WERI-Rb-1 (cell line): Measurements from ENCODE around the gene NPR3.

Source experiments
- DNase-seq: peaks from one replicate; pipeline ENCODE4 v3.0.0-alpha.2; 2020
- H3K27ac ChIP-seq: fragments of 250-450 bp; sonication (Bioruptor Pico); 2 replicates; pipeline ENCODE4 v1.5.1; 2020; ENCODE audit warnings: mild to moderate bottlenecking, moderate library complexity
- H3K27me3 ChIP-seq: fragments of 250-450 bp; sonication (Bioruptor Pico); 2 replicates; pipeline ENCODE4 v1.5.1; 2021; ENCODE audit warnings: mild to moderate bottlenecking, low read depth, moderate library complexity; ENCODE audit not compliant: insufficient read depth, severe bottlenecking
- H3K36me3 ChIP-seq: fragments of 250-450 bp; sonication (Bioruptor Pico); 2 replicates; pipeline ENCODE4 v1.5.1; 2020; ENCODE audit warnings: mild to moderate bottlenecking, moderate library complexity
- H3K4me3 ChIP-seq: 2 replicates; pipeline ENCODE4 v1.5.1; 2011; ENCODE audit warnings: low read depth, mild to moderate bottlenecking, control low read depth, low read length
- H3K9me3 ChIP-seq: fragments of 250-450 bp; sonication (Bioruptor Pico); 2 replicates; pipeline ENCODE4 v1.5.1; 2021; ENCODE audit warnings: mild to moderate bottlenecking, moderate library complexity; ENCODE audit not compliant: severe bottlenecking
- CTCF ChIP-seq: IDR thresholded peaks from 2 replicates; pipeline ENCODE4 v1.5.1; 2011; ENCODE audit warnings: low read depth, mild to moderate bottlenecking, control low read depth, inconsistent platforms, low read length

The NPR3 gene

GRCh38 chr5:32735512-32735911, 24.4 kb downstream of the NPR3 start:
- no peak for DNase-seq
- H3K36me3 ChIP-seq, result no peaks in the 10 kb centered on the region

GRCh38 chr5:32736842-32737241, 25.7 kb downstream of the NPR3 start:
- H3K36me3 ChIP-seq, result no peaks in the 10 kb centered on the region
- H3K9me3 ChIP-seq, result peaks cover 4% of the 10 kb centered on the region
- H3K27me3 ChIP-seq, result peaks cover 73% of the 10 kb centered on the region
- no peak for DNase-seq
- TF ChIP-seq CTCF, result no peak
- no peak overlapping the region for H3K4me3 ChIP-seq
- no peak overlapping the region for H3K27ac ChIP-seq

More at GRCh38 chr5:32735512-32735911, 24.4 kb downstream of the NPR3 start:
- Histone ChIP-seq H3K27me3 (peaks cover 76% of the 10 kb centered on the region), H3K9me3 (peaks cover 7% of the 10 kb centered on the region), H3K4me3 (no peak overlapping the region), H3K27ac (no peak overlapping the region)
- no peak for TF ChIP-seq CTCF

- Histone ChIP-seq H3K27ac (no peak overlapping the region), H3K9me3 (no peaks in the 10 kb centered on the region)
- TF ChIP-seq CTCF, result no peak
Observed at GRCh38 chr5:32740651-32741050, 29.5 kb downstream of the NPR3 start.

GRCh38 chr5:32745317-32745716, 34.2 kb downstream of the NPR3 start:
- Histone ChIP-seq H3K4me3 (no peak overlapping the region), H3K9me3 (no peaks in the 10 kb centered on the region), H3K36me3 (no peaks in the 10 kb centered on the region), H3K27ac (no peak overlapping the region), H3K27me3 (peaks cover 71% of the 10 kb centered on the region)
- DNase-seq, result no peak
- TF ChIP-seq CTCF, result no peak

More at GRCh38 chr5:32740651-32741050, 29.5 kb downstream of the NPR3 start:
- no peak for DNase-seq
- H3K4me3 ChIP-seq, result no peak overlapping the region
- no peaks in the 10 kb centered on the region for H3K36me3 ChIP-seq
- peaks cover 81% of the 10 kb centered on the region for H3K27me3 ChIP-seq

- no peaks in the 10 kb centered on the region for H3K9me3 ChIP-seq
- DNase-seq, result no peak
- H3K27ac ChIP-seq, result no peak overlapping the region
- H3K27me3 ChIP-seq, result peaks cover 71% of the 10 kb centered on the region
- no peaks in the 10 kb centered on the region for H3K36me3 ChIP-seq
- no peak for TF ChIP-seq CTCF
- H3K4me3 ChIP-seq, result no peak overlapping the region
Observed at GRCh38 chr5:32752411-32752810, 41.3 kb downstream of the NPR3 start.

GRCh38 chr5:32753051-32753450, 41.9 kb downstream of the NPR3 start:
- Histone ChIP-seq H3K4me3 (no peak overlapping the region), H3K36me3 (no peaks in the 10 kb centered on the region), H3K27me3 (peaks cover 68% of the 10 kb centered on the region), H3K9me3 (no peaks in the 10 kb centered on the region), H3K27ac (no peak overlapping the region)
- no peak for TF ChIP-seq CTCF
- DNase-seq, result no peak
